Measurements from ENCODE around the gene USP46. TPM values are rescaled to one million over a fixed set of nuclear protein-coding genes. Genes with fewer than 3 reads are reported as not detected.

The USP46 gene
- total RNA-seq, 1 donor from 2014 or later = 44.6 TPM

DNA sequence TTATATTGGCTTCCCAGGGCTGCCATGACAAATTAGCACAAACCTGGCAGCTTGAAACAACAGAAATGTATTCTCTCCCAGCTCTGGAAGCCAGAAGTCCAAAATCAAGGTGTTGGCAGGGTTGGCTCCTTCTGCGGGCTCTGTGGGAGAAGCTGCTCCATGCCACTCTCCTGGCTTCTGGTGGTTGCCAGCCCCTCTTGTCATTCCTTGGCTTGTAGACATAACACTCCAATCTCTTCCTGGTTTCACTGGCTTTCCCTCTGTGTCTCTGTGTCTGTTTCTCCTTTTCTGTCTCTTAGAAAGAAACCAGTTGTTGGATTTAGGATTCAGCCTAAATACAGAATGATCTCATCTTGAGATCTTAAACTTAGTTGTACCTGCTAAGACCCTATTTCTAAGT lies 85.5 kb downstream of the USP46 start:
- DNase-seq (ENCODE audit: low read depth) = no peak

GRCh38 chr4:52572936-52573485 lies 86.1 kb downstream of the USP46 start:
- peak; percentile 79 for DNase-seq (ENCODE audit: low read depth)

DNA sequence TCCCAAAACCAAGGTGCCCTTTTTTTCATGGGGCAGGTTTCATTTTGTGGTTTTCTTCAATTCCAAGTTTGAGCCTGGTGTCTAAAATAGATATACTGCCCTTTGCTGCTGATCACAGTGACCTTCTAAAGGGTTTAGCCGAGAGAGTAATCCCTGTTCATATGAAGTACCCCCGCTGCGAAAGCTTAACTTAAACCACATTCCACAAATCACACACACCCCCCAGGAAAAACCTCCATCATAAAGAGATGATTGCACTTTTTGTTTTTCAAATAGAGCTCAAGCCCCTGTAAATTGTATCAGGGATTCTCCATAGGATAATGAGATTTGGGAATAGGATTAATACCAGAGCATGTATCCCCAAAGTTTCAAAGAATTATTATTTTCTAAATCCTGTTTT lies 90.8 kb downstream of the USP46 start:
- no peak for DNase-seq (ENCODE audit: low read depth)

GRCh38 chr4:52566136-52567031 lies 92.7 kb downstream of the USP46 start:
- DNase-seq (ENCODE audit: low read depth) = peak; percentile 79

GRCh38 chr4:52560844-52561280 lies 98.2 kb downstream of the USP46 start:
- DNase-seq (ENCODE audit: low read depth) = peak; percentile 63

DNA sequence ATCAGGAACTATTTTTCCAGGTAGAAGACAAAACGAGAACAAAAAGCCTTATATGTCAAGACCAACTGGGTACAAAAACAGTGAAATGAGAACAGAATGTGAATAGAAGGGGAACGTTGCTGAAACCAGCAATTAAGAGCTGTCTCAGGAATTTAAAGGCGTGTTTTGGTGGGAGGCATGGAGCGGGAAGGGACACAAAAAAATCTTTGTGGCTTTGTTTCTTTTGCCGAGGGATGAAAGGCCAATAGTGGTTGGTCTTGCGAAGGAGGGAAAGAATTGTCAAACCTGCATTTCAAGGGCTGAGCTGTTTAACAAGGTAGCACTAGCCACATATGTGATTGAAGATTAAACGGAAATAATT lies 103.8 kb downstream of the USP46 start:
- no peak for DNase-seq (ENCODE audit: low read depth)

DNA sequence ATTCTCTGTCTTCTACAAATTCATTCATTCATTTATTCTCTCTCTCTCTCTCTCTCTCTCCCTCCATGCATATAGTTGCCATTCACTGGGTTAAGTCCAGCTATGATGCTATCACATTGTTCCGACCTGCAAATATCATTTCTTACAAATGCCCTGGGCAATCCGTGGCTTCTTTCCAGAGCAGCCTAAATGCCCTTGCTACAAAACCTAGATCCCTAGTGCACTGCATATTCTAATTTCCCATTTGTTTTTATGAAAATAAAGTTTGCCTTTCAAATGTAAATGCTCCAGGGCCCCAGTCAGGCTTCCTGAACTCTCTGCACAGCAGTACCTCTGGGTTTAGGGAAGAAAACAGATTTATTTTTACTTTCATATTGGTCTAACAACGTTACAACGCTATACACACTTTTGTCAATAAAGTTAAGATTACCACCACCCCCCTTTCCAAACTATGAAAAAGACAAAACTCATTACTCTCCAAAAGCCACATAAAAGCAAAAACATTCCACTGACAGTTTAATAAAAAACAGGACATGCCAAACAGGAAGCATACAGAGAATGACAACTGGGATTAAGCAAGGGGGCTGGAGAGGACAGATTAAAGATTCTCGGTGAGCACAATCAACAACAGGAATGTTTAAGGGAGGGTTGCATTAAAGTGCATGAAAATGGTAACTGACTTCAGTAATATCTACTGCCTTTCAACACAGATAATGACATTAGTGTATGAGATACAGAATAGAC lies 104.3 kb downstream of the USP46 start:
- DNase-seq (ENCODE audit: low read depth) = no peak

GRCh38 chr4:52552778-52553177 lies 106.3 kb downstream of the USP46 start:
- no peak for DNase-seq (ENCODE audit: low read depth)

DNA sequence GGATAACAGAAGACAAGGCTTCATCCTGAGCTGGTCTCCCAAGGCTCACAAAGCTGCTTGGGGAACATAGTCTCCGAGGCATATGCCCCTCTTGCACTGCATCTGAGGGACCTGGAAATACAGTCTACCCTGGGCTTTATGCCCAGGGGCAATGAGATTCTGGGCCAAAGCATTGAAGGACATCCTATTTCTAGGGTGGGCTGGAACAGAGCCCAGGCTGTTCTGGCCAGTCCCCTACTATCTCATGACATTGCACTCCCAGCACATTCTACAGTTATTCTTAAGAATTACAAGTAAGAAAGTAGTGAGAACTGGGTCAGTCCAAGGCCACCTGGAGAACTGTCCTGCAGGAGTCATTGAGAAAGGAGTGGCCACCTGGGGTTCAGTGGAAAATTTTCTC lies 107.6 kb downstream of the USP46 start:
- no peak for DNase-seq (ENCODE audit: low read depth)

- DNase-seq (ENCODE audit: low read depth) = peak; percentile 41
These were observed 108.9 kb downstream of the USP46 start for GRCh38 chr4:52550186-52550585.

- DNase-seq (ENCODE audit: low read depth) = no peak
These were observed 110.1 kb downstream of the USP46 start for GRCh38 chr4:52548818-52549570.

GRCh38 chr4:52546449-52546848 lies 112.7 kb downstream of the USP46 start:
- DNase-seq (ENCODE audit: low read depth) = no peak

GRCh38 chr4:52545099-52546069 lies 113.7 kb downstream of the USP46 start:
- peak; percentile 43 for DNase-seq (ENCODE audit: low read depth)

Other genes starting within 250 kb of the USP46 start
- gene ERVMER34-1, start 92.1 kb upstream of the USP46 start, total RNA-seq = 5.4 and 8.7 TPM in 2 replicates
- 4.7 and 21.2 TPM in 2 replicates for gene RASL11B, start 203.0 kb upstream of the USP46 start, total RNA-seq

Data from renal cortical epithelial cell (primary cell).